HG03520 (cell line): ENCODE results near the gene HDAC1.

Source experiments
- ATAC-seq: cut with Tn5 transposase; IDR thresholded peaks from one replicate; pipeline ENCODE4 v1.9.1; 2021; ENCODE audit warnings: mild to moderate bottlenecking, moderate library complexity; ENCODE audit not compliant: unreplicated experiment

HDAC1 gene

GRCh38 chr1:32327204-32327603 is 35.3 kb downstream of the HDAC1 start:
- ATAC-seq: no peak

GRCh38 chr1:32329931-32330466 is 38.1 kb downstream of the HDAC1 start:
- ATAC-seq: no peak

GRCh38 chr1:32330558-32331151 is 38.8 kb downstream of the HDAC1 start:
- ATAC-seq: no peak

GRCh38 chr1:32331549-32331948 is 39.7 kb downstream of the HDAC1 start:
- no peak for ATAC-seq

GRCh38 chr1:32332290-32333079 is 40.6 kb downstream of the HDAC1 start:
- ATAC-seq: no peak

GRCh38 chr1:32333251-32333963 is 41.5 kb downstream of the HDAC1 start:
- ATAC-seq: no peak

- ATAC-seq: no peak
These were observed 42.5 kb downstream of the HDAC1 start for GRCh38 chr1:32334274-32334861.

GRCh38 chr1:32334864-32335534 is 43.1 kb downstream of the HDAC1 start:
- peak; percentile 28 for ATAC-seq

- ATAC-seq: no peak
These were observed 43.6 kb downstream of the HDAC1 start for GRCh38 chr1:32335535-32335789.

- ATAC-seq: peak; percentile 39
These were observed 44.1 kb downstream of the HDAC1 start, which contains the start of gene MARCKSL1 for GRCh38 chr1:32335790-32336590. TSS of gene MARCKSL1 (minus strand) at chr1:32336233. CDS start at chr1:32336033, 200 bp downstream.

GRCh38 chr1:32336591-32336932 is 44.7 kb downstream of the HDAC1 start:
- no peak for ATAC-seq

- ATAC-seq: no peak
These were observed 45.2 kb downstream of the HDAC1 start for GRCh38 chr1:32336963-32337675.

GRCh38 chr1:32337855-32338636 is 46.2 kb downstream of the HDAC1 start:
- no peak for ATAC-seq

- no peak for ATAC-seq
These were observed 46.8 kb downstream of the HDAC1 start for GRCh38 chr1:32338637-32339145.

- ATAC-seq: no peak
These were observed 47.6 kb downstream of the HDAC1 start for GRCh38 chr1:32339363-32339978.

GRCh38 chr1:32341186-32341757 is 49.4 kb downstream of the HDAC1 start:
- ATAC-seq: no peak

- ATAC-seq: no peak
These were observed 50.1 kb downstream of the HDAC1 start for GRCh38 chr1:32341971-32342370.

- no peak for ATAC-seq
These were observed 50.8 kb downstream of the HDAC1 start for GRCh38 chr1:32342704-32343103.
